ENCODE data around the gene SEMA3A.
A peak's percentile ranks its signal among the peaks of the same experiment; 100 is the strongest.
"Not testable (repeated sequence)": the region's sequence is repeated elsewhere in the genome, so short reads cannot be mapped to it uniquely, and the experiment has no call there.

The SEMA3A gene

DNA sequence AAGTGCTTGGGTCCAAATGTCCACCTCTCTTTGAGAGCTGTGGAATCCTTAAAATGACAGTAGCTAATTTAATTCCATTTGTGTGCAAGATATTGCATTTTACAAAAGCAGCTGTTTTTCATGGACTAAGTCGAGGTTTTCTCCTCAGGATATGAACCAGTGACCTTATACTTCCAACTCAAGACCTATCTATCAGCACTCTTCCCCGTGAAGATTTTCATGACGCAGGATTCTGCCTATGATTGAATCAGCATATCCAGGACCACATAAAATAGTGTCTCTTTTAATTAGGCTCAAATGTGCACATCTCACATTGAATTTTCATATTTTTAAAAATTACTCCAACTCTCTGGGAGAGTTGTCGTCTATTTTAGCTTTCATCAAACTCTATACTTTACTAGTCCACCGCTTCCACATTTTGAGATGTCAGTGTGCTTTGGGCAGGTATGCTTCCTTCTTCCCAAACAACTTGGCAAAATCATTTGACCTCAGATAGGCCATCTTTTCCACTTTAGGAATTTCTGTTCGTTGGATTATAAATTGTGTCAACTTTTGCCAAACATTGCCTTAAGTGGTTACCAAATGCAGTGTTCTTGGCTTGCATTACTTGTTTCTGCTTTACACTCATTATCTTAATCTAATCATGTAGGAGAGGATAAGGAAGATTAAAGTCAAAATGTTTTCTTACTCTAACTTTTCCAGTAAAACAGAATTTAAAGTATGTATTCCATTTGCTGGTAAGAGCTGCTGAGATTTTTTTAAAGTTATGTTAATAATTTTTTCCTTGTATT, 39.4 kb downstream of the SEMA3A start:
- DNase-seq: no peak

DNA sequence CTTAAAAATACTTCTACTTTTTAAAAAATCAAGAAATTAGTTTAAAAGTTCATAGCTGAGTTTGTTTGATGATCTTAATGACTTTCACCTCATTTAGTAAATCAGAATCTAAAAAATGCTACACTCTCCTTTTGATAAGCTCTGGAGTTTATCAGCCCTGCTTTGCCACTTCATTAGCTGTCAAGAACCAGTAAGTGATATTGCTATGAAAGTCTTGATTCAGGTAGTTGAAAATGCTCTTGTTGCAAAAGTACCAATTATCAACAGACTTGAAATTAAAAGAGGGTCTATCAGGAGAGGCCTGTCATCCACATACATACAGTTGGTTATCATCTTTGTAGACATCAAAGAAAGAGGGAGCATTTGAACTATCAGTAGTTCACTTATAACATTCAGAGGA, 41.6 kb downstream of the SEMA3A start:
- no peak for DNase-seq

GRCh38 chr7:84150370-84150769, 44.2 kb downstream of the SEMA3A start:
- not testable (repeated sequence) for DNase-seq

- DNase-seq: no peak
These were observed 45.0 kb downstream of the SEMA3A start for GRCh38 chr7:84149573-84149972.

DNA sequence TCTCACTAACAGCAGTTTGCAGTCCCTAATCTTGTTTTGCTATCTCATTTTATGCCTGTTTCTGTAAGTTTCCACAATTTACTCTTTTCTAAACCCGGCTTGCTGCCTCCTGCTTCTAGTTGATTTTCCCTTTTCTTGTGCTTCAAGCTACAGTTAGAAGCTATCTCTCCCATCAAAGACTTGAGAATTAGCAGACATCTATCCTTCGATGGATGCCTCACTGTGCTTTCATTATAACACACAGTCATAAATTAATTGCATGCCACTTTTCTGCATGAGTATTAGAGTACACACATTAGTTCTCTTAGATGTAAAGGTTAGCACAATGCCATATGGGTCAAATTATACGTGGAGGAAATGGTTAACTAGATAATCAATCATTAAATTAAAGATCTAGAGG, 48.7 kb downstream of the SEMA3A start:
- no peak for DNase-seq

DNA sequence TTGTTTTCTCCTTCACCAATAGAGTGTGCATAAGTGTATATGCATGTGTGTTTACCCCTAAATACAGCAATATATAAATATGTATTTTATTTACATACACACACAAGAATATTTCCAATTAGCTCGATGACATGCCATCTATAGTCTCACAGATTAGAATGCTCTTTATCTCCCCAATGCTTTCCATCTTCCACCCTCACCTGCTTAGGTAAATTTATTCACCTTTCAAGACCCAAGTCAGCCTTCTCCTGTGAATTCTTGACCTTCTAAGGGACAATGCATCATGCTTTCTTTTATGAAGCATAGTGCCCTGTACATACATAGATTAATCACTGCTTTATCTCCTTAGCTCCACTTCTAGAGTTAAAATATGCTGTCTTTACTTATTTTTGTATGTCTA, 49.7 kb downstream of the SEMA3A start:
- no peak for DNase-seq

DNA sequence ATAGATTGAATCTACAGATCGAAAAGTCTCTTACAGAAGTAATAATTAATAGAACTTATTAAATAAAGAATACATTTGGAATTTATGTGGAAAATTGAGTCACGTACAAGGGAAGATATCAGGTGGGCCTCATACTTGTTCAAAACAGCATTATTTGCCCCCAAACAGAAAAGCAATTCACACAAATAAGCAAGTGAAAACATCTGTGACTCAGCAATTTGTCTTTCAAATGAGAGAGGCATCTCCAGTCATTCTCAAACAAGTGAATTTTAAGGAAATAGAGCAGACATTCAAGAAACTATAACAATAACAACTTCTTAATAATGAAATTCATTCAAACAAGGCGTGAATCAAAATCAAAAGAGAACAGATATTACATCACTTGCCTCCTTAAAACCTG, 50.1 kb downstream of the SEMA3A start:
- no peak for DNase-seq

- DNase-seq: no peak
These were observed 51.9 kb downstream of the SEMA3A start for GRCh38 chr7:84142726-84143125.

DNA sequence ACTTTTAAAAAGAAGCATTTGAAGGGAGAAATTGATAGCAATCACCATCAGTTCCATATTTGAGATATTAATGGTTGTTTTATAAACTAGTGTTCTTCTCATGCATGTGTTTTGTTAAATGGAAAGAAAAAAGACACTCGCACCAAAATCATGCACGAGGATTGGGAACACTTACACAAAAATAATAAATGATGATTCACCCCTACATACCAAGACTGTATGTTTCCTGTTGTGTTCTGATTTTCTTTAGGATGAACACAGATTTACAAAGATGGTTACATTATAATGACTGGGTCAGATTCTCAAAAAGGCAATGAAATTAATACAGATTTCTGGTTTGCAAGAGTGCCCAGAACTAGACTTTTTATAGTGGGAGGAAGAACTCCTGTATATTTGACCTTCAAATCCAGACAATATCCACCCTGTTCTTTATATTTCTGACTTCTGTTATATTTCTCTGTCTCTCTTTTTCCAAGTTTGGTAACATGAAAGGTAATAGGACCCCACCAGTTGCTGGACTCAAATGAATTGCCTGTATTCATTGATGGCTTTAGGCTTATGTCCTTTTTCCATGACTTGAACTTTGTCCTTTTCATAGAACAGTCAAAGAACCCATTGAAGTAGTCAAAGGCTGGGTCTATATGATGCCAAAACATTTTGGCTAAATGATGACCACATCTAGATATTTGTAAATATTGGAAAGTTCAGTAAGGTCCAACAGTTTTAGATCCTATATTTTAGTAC, 54.4 kb downstream of the SEMA3A start:
- no peak for DNase-seq

DNA sequence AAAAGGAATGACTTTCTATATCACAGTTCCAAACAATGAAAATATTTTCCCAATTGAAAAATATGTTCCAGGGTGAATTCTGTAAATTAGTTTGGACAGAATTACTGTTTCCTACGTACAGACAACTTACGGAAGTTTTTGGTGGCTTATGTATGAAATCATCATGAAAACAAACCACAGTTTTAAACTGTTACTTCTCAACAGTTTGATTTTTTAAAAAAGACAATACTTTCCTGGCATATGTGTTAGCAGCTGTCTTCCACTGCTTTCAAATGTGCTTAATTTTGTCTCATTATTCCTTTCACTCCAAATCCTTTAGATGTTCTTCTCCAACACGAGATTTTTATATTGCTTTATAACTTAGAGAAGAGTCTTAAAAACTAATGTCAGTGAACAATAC, 56.2 kb downstream of the SEMA3A start:
- DNase-seq: no peak

- DNase-seq: no peak
These were observed 56.8 kb downstream of the SEMA3A start for GRCh38 chr7:84137812-84138211.

- DNase-seq: no peak
These were observed 57.8 kb downstream of the SEMA3A start for GRCh38 chr7:84136809-84137208.

DNA sequence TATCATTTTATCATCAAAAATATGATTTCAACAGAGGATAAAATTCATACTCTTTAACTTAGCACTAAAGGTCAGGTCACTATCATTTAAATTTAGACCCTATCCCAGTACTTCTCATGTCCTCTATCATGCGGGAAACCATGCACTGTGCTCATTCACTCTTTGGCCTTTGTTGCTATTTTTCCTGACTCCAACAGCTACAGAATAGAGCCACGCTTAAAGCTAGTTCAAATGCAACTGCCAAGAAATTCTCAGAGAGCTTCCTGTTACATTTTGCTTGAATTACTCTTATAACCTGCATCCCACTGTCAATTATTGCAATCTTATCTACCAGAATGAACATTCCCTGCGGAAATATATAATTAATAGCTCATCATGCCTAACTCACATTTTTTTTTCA, 58.3 kb downstream of the SEMA3A start:
- no peak for DNase-seq

DNA sequence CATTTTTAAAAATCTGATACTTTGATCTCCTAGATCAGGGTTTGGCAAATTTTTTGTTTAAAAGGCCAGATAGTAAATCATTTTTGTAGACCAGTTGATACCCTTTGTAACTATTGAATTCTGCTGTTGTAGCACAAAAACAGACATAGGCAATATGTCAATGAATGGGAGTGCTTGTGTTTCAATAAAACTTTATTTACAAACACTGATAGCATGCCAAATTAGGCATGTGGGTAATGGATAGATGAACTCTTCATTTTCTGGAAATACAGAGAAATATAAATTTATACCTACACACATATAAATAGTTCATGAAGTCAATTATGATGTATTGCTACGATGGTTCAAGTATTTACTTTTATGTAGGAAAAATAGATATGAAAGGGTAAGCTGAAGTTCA, 60.4 kb downstream of the SEMA3A start:
- DNase-seq: no peak

- DNase-seq: no peak
These were observed 68.9 kb downstream of the SEMA3A start for GRCh38 chr7:84125654-84126053.

- peak in 8 of 51 donors; percentile 1 to 62 (median 4) for DNase-seq
These were observed 70.5 kb downstream of the SEMA3A start for GRCh38 chr7:84123965-84124547.

DNA sequence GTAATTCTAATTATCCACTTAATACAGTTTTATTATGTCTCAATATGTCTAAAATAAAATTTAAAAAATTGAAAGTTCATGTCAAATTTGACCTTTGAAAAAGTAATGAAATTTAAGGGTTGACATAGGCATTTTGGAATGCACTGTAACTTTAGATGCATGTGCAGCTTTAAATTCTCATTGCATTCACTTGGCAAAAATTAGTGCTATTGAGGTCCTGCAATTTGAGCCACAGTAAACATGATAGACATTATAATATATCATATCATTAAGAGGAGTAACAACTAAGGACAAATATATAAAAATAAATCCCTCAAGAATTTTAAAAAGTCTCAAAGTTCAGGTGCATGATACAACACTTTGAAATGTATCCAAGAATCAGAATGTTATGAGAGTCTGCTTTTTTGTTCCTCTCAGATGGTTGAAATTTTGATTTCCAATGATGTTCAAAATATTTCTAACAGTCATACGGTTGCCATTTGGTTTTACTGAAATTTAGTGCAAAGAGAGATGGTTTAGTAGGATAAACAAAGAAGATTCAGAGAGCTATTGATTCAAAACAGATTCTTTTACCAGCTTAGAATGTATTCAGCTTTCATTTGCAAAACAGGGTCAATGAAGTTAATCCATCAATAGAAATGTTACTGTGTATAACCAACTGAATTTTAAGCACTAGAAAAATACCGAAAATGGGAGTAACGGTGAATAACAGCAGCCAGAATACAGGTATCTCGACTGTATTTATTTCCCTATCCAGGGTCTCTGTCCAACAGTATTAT, 71.8 kb downstream of the SEMA3A start:
- no peak for DNase-seq

GRCh38 chr7:84117304-84117703, 77.3 kb downstream of the SEMA3A start:
- DNase-seq: no peak

DNA sequence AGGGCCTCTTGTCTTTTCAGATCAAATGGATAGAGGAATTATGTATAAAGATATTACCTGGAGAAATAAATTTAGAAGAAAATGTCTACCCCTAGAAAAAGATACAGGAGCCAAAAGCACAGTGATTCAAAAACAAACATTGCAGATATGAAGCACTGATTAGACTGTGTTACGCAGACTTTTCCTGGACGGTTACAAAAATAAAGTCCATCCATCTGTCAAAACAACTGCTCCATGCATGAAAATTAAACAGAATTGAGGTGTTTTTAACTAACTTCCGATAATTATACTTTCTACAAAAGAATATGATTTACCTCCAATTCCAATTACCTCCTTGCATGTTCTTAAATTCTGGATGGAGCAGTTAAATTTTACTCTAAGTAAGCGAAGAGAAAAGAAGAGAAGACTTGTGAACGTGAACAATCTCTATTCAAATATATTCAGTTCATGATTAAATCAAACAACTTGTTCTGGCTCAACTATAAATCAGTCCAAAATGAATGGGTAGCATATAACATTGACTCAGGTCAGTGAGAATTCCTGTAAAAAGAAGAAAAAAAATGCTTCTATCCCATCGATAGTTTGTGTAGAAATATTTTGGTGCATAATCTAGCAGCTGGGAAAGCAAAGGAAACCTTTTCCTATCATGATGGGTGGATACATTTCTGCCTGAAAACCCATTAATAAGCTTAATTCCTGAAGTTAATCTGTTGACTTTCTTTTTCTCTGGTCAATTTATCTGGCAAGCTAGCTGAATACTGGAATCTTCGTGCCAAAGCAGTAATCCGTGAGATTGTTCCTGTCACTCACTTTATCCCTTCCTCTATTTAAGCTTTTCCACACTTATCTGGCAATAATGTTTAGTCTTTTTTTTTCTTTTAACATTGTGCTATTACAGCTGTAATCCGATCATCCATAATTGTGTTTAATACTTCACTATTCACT, 80.4 kb downstream of the SEMA3A start:
- no peak for DNase-seq

DNA sequence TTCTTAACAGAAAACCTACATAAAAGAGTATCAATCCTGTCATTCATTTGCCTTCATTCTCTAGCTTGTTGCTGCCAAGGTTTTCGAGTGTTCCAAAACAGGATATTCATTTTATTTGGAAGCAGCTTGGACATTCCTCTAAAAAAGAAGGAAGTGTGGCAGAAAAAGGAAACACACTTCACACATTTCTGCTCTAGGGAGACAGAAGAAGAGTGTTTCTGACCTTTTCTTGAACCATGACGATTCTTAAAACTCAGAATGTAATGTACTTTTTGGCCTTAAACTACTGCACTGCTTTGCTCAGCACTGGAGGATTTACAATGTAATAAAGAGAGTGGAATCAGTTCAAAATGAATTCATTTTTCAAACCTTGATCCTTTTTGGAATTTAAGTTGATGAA, 81.3 kb downstream of the SEMA3A start:
- no peak for DNase-seq

- DNase-seq: no peak
These were observed 81.8 kb downstream of the SEMA3A start for GRCh38 chr7:84112771-84113170.
